Kidney glomerular epithelial cell (primary cell): ENCODE data around the gene LMO7.

ENCODE experiments used
- DNase-seq: peaks from one replicate; lab custom pipeline; 2025; lab: John Stamatoyannopoulos, UW

The LMO7 gene

DNA sequence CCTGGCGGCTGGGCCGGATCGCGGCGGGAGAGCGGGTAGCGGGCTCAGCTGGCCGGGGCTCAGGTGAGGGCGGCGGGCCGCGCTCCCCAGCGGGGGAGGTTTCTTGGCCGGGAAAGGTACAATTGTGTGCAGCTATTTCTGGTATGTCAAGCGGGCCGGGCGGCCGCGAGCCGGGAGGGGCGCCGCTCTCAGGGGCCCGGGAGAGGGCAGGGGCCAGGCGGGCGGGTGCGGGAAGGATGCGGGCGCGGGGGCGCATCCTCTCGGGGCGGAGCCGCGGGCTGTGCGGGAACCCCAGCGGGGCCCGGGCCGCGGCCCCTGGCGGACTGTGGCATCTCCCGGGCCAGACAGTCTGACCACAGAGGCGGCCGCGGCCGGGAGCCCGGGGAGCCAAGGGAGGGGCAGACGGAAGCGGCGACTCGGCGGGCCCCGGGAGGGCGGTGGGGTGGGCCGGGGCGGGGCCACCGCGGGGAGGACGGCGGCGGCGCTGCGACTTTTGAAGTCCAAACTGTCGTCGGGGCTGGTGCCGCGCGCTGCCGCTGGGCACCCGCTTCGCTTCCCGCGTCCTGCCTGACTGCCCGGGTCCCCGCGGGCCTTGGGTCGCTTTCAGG is at the start of gene LMO7:
LMO7 (plus strand) TSS at position 503 of the 608 bp plus-strand sequence. CDS start 328 bp downstream, outside the sequence.
- DNase-seq = peak; percentile 22

DNA sequence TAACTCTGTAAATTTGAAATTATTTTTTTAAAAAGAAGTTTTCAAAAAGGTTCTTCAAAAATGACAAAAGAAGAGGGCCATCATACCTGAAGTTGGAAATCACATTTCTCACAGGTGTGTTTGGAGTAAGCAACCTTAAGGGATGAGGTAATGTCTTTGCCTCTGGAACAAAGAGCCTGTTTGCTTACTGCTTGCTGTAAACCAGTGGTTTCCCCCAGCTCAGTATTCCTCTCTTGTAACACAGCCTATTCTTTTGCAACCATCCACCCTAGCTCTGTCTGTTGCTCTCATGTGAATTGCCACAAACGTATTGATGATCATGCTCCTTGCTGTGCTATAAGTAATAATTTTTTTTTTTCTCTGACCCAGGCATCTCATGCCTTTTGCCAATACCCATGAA is 48.5 kb upstream of the LMO7 start:
- DNase-seq = no peak

DNA sequence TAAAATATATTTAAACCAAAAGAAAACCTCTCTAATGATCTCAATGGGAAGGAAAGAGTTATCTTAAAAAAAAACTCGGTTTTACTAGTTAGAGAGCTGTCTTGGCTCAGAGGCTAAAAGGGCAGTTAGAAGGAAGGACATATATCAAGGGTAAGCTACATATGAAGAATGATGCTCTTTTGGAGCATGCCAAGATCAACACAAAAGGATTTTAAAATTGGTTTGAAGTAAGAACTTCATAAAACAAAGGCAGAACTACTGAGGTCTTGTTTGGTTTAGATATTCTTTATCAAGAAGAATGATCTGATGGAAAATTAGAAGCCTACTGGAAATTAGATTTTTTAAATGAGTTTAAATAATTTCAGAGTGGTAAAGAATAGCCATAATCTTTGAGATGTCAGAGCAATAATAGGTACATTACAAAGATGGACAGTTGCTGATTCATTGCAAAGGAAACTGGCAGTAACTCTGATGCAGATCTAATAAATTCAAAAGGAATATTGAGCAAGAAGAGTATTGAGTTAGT is 39.4 kb upstream of the LMO7 start:
- no peak for DNase-seq

DNA sequence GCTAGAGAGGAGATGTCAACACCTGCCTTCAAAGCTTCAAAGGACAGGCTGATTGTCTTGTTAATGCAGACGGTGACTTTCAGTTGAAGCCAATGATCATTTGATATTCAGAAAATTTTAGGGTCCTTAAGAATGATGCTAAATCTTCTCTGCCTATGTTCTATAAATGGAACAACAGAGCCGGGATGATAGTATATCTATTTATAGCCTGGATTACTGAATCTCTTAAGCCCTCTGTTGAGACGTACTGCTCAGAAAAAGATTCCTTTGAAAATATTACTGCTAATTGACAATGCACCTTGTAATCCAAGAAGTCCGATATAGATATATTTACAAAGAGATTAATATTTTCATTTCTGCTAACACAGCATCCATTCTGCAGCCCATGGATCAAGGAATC is 35.8 kb upstream of the LMO7 start:
- DNase-seq = no peak

DNA sequence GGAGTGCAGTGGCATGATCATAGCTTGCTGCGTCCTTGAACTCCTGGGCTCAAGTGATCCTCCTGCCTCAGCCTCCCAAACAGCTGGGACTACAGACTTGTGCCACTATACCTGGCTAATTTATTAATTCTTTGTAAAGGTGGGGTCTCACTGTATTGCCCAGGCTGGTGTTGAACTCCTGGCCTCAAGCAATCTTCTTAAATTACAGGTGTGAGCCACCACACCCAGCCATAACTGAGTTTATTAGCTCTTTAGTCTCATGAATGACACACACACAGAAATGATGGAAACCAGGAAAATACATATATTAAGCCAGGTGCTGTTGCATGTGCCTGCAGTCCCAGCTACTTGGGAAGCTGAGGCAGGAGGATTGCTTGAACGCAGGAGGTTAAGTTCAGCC is 33.1 kb upstream of the LMO7 start:
- DNase-seq = no peak

DNA sequence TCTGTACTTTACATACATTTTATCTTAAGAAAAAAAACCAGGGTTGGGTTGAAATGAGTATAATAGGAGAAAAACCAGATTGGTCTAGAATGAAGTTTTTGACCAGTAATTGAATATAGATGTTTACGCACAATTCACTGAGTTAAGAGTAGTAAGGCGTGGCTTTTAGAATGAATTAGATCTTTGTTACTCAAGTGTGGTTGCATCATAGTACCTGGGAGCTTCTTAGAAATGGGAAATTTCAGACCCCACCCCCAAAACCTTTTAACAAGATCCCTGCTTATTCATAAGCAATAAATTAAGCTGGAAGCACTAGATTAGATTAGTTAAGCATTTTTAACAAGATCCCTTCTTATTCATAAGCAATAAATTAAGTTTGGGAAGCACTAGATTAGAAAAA is 28.7 kb upstream of the LMO7 start:
- no peak for DNase-seq

DNA sequence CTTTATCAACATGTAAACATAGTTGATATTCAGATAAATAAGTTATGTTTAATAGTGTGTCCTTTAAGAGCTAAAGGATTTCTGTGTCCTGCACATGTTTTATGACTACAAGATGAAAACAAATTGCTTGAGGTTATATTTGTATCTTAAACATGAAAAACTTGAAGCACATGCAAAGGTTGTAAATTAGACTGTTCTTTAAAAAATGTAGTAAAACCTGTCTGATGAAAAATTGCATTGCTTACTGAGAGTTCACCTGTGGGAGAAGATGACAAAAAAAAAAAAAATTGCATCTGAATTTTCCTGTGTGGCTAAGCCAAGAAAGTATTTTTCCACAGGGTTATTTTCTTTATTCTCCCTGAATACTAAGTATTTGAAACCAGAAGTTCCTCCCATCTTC is 25.7 kb upstream of the LMO7 start:
- no peak for DNase-seq

DNA sequence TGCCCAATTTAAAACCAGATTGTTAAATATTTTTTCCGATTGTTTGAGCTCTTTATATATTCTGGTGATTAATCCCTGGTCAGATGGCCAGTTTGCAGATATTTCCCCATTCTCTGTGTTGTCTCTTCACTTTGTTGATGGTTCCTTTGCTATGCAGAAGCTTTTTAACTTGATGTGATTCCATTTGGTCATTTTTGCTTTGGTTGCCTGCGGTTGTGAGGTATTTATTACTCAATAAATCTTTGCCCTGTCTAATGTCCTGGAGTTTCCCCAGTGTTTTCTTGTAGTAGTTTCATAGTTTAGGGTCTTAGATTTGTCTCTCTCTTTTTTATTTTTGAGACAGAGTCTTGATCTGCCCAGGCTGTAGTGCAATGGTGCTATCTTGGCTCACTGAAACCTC is 23.8 kb upstream of the LMO7 start:
- no peak for DNase-seq

DNA sequence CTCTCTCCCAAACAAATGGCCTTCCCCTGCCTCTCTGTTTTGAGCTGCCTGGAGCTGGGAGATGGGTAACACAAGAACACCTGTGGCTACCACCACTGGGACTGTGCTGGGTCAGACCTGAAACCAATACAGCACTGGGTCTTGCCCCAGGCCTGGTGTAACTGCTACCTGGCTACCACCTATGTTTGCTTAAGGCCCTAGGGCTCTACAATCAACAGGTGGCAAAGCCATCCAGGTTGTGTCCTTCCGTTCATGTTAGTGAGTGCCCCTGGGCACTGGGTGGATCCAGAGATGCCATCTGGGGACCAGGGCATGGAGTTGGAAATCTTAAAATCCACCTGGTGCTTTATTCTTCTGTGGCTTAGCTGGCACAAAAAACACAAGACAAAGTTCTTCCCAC is 18.9 kb upstream of the LMO7 start:
- DNase-seq = no peak

DNA sequence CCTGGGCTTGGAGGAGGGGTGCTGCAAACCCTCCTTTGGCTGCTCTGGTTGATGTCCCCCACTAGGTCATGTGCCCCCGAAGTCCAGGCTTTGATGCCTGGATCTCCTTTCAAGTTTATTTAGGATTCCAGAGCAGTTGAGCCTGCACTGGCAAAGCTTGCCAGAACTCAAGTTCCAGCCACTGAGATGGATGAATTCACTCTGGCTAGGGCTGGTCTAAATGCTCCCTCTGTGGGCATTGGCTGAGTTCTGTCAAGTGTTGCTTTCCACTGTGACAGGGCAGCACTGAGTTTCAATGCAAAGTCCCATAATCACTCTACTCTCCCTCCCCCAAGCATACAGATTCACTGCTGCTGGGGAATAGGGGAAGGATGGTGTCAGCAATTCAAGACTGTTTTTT is 17.8 kb upstream of the LMO7 start:
- DNase-seq = no peak

DNA sequence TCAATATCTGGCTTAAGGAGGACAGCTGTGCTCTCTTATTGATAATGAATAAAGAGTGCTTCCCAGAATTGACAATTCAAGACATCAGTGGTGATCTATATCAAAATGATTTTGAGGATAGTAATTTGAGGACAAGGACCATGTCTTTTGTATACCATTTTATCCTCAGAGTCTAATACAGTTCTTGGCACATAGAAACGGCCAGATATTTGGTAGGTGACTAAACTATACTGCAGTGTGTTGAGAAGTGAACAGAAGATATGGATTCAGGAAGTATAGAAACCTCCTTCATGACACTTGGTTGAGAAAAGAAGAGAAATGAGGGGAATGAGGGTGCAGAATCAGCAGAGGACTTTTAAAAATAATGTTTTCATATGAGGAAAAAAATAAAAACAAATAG is 16.1 kb upstream of the LMO7 start:
- DNase-seq = no peak

DNA sequence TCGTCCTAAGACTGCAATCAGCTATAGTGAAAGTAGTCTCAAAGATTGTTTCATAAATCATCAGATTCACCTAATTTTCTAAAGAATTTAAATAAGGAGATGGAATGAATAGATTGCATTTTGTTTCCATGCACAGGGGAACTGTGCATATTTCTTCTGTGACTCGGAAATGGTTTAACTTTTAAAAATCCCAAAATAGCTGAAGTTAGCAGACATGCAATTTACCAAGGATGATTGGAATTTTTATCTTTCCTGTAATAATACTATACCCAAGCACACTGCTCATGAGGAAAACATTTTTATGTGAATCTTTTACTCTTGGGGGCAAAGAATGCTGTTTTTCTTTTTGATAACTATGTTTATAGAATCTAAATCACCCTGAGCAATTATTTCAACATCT is 15.0 kb upstream of the LMO7 start:
- DNase-seq = peak; percentile 28

DNA sequence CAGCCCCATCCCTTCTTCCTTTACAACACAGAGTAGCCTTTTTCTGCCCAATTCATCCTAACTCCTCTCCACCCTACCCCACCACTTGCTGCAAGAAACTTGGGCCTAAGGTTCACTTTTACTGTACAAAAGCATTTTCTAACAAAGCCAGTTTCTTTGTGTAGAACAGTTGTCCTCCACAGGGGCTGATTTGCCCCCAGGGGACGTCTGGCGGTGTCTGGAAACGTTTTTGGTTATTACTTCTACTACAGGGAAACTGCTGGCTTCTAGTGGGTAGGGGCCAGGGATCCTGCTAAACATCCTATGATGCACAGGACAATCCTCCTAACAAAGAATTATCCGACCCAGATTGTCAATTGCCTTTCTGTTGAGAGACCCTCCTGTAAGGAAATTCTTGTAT is 7.3 kb upstream of the LMO7 start:
- no peak for DNase-seq

DNA sequence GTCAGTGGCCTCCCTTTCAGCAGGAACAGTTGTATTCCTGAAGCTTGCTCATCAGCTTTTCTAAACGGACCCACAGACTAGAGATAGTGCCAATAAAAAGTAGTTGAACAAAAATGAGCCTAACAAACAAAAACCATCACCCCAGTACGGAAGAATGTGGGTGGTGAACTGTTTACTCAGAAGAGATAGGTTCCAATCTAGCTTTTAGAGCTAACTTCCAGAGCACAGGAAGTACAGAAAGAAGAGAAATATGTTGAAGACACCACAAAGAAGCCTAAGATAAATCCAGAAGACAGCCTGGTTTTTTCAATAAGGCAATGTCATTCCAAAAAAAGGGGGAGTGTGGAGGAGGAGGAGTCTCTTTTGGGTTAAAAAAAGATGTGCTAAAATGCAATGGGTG is 2.8 kb upstream of the LMO7 start:
- no peak for DNase-seq

DNA sequence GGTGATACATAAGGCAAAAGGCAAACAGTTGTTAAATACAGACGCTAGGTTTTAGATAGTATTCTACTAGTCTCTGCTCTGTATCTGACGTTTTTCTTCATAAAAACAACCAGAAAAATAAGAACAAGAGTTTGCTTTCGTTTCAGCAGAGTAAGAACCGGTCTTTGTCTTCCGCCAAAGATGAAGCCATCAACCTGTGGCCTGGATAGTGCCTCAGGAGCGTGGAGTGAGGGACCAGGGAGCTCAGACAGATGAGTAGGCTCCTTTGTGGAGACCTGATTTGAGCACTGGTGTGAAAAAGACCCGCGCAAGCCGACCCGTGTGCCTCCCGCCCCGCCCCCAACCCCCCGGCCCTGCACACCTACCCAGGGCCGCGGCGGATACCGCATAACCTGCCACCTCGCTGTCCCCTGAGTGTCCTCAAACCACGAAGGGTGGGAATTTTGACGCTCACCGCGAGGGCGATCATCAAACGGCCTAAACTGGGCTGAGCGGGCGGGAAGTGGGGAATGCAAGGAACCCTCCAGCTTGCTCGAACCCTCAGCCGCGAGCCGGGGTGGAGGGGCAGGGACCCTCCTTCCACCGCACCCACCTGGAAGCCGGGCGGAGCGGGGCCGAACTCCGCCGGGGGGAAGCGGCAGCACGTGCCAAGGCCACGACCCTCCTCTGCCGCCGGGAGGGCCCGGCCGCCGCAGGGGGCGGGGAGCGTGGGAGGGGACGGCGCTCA is 866 bp upstream of the LMO7 start:
- DNase-seq = no peak

DNA sequence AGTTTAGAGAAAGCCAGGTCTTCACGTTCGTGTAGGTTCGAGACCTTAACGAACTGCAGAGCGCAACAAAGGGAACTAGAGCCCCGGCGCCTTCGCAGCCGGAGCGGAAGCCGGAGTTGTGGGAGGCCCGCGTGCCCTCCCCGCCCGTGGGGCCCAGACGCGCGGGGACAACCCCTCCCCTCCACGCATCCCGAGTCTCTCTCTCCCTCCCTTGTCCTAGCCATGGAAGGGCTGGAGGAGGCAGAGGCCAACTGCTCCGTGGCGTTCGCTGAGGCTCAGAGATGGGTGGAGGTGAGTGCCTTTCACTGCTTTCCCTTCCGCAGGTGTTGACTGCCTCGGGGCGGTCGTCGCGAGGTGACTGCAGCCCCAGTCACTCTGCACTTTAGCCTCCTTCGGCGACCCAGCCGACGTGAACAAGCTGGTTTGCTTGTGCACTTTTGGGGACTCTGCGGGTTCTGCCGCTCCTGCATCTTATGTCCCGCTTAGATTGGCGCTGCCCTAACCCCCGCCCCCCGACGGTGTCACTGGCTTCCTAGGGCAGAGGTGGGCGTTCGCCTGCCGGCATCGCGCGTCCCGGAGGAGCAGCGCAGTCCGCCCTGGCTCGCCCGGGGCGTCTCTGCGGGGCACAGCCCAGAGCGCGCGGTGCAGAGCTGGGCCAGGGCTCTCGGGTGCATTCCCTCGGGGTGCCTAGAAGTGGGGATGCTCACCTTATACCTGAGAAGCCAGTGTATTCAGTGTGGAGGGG is 478 bp downstream of the LMO7 start:
- peak; percentile 20 for DNase-seq

DNA sequence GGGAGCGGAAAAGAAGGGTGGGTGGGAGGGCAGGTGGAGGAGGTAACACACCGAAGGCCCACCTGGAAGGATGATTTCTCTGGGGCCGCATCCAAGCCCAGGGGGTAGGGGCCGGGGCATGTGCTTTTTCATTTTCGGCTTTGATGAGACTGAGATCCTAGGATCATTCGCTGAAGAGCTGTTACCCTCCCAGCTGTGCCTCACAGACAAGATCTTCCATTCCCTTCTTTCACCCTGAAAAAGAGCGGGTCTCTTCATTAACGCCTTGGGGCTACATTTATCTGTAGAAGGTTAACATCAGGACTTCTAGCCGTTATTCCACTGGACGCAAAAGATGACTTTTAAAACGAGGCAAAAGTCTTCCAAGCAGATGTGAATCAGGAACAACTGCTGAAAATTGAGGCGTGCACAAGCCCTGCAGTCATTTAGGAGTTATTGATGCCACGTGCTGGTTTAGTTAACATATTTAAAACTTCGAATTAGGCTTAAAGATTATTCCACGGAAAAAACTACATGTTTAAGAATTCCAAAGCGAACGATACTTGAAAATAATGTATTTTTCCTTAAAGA is 1.1 kb downstream of the LMO7 start:
- no peak for DNase-seq

DNA sequence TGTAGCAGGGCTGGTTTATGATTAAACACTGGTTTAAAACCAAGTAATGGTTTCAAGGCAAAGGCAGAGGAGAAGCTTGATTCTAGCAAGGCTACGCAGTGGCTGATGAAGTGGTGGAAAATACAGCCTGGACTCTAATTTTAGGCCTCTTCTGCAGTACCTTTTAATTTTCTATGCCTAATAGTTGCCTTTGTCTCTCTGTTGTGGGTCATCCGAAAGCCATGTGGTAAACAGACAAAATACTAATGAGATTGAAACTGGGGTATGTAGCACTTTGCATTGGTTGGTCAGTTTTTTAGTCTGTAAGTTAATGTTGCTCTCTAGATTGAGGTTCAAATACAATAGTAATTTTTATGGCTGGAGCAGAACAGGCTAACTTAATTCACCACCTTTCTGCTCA is 3.3 kb downstream of the LMO7 start:
- DNase-seq = no peak

DNA sequence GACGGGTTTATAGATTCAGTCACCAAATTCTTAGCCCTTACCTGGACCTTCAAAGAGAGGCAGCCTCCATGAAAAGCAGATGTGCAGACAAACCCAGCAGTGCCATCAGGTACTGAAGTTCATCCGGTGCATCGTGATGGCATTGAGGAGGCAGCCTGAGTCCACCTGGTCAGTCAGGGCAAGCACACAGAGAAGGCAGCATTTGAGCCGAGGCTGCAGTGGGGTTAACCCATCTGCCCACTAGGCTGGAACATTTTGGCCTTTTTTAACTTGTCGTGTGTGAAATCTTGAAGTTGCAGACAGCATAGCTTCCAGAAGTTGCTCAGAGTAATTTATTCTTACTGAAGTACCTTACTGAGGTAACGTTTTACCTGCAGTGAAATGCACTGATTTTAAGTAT is 4.9 kb downstream of the LMO7 start:
- DNase-seq = no peak

DNA sequence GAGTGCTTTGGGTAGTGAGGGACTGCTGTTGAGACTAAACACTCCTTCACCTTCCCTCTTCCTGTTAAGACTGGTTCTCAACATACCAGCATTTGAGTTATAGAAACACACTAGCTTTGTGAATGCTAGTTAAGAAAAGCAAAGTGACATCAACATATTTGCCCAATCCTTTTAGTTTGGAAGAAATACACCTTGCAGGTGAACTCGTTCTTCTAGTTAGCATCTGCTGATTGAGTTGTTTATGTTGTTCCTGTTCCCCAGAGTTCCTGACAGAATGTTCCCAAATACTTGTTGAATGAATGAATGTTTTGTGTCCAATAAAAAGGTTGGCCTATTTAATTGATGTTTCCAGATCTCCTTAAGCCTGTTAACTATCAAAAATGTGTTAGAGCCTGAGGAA is 7.1 kb downstream of the LMO7 start:
- DNase-seq = no peak

DNA sequence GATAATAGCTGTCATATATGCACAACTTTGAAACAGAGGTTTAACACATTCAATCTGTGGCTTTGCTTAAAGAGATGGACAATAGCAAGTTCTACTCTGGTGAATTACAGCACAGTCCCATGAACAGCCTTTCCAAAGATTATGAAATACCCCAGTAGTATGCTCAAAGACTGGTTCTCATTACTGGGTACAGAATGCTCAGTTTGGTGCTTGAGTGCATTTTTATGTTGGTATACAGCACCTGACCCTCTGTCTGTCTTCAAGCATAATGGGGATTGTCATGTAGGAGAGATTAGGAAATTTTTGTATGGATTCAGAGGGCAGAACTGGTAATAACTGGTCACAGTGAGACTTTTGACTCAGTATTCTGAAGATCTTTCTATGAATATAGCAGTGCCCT is 7.6 kb downstream of the LMO7 start:
- DNase-seq = no peak

DNA sequence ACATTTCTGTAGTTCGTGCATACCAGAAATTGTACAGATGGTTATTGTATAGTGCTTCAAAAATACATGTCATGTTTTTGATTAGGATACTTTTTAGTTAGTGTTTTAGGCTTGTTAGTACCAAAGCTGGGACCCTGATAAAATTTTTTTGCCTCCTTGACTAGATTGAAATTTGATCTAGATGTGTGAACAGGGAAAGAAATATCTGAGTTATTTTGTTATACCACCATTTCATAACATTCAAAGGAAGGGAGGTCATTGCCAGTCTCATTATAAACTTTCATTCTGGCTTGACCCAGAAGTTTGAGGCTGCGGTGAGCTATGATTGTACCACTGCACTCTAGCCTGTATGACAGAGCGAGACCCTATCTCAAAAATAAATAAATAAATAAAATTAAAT is 9.0 kb downstream of the LMO7 start:
- no peak for DNase-seq
